Measurements from ENCODE around the gene NMT1.

The NMT1 gene

DNA sequence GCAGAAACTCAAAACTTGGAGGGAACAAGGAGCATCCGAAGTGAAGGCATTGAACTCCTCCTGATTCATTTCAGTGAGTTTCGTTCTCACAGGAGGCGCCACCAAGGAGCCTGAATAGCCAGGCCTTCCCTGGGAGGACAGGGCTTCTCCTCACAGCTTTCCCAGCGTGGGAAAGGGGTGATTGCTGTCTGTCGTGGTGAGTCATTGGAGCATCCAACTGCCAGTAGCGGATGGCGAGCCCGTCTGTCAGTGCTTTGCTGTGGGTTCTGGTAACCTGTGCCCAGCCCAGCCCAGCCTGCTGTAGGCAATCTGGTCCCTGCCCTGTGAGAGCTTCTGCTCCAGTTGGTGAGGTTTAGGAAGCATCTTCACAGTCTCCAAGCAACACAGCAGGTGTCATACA is 42.9 kb downstream of the NMT1 start:
- FAIRE-seq: no peak
- DNase-seq (ENCODE audit: low spot score): no peak

DNA sequence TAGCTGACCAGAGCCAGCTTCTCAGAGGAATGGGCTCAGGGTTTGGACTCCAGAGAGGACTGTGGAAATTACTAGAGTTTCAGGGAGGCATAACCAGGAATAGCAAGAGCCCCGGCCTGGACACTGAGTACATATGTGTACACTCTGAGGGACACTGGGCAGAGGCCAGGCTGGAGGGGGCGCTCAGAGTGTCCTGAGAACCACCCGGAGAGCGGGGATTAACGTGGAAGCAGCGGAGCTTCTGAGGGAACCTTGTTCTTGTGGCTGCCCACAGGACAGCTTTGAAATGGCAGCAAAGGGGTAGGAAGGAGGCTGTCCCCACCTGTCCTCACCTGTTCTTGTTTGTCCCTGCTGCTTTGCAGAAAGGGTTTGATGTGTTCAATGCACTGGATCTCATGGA is 43.4 kb downstream of the NMT1 start:
- FAIRE-seq: no peak
- DNase-seq (ENCODE audit: low spot score): no peak

DNA sequence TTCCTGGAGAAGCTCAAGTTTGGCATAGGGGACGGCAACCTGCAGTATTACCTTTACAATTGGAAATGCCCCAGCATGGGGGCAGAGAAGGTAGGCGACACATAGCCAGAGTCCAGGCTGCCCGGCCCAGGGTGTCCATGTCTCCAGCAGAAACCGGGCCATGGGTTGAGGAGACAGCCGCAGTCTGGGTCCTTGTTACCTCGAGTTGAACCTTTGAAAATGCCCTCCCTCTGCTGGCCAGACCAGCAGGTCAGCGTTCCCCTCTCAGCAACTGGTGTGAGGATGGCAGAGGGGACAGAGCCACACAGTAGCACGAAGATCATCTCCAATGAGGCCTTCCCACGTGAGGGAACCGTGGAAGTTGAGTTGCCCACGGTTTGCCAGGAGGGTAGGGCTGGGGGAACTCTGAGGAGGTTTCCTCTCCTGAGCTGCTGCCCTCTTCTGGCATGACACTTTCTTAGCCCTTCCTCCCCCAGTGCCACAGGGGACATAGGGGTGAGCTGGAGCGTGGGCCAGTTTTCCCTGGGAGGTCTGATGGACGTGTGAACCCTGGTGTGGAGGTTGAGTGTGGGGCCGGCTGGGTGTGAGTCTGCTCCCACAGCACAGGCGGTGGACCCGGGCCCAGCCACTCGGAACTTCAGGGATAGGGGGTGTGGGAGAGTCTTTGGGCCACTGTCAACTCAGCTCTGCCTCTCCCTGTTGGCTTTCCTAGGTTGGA is 43.9 kb downstream of the NMT1 start:
- FAIRE-seq (no peak), DNase-seq (ENCODE audit: low spot score) (no peak)

DNA sequence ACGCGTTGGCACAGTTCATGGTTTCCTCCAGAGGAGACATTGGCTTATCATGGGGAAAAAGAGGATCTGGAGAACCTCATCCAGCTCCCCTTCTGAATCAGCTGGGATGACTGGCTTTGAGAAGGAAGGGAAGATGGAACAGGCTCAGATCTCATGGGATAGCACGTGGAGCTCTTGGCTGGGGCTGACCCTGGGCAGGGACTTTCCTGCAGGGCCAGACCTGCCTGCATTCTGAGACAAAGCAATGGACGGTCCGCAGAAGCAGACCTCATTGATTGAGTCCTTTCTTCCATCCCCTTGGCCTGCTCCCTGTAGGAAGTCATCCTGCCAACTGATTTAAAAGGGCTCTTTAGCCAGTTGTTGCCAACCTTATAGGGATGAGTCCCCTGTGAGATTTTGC is 45.0 kb downstream of the NMT1 start:
- no peak for DNase-seq (ENCODE audit: low spot score)
- no peak for FAIRE-seq

DNA sequence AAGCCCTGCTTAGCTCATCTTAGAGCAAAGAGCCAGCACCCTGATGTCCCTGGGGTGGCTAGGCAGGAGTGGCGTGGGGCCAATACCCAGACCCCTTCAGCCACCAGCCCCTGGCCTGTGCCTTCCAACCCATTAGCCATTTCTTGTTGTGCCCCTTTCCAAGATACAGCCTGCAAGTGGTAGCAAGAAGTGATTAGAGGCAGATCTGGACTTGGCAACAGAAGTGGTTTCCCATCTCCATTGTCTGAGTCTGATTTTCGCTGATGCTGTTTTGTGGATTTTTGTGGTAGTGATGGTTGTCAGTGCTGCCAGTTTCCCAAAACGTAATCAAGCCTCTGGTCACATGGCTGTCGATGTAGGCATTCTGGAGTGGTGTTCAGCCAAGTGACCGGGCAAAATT is 45.5 kb downstream of the NMT1 start:
- no peak for FAIRE-seq
- DNase-seq (ENCODE audit: low spot score): no peak

DNA sequence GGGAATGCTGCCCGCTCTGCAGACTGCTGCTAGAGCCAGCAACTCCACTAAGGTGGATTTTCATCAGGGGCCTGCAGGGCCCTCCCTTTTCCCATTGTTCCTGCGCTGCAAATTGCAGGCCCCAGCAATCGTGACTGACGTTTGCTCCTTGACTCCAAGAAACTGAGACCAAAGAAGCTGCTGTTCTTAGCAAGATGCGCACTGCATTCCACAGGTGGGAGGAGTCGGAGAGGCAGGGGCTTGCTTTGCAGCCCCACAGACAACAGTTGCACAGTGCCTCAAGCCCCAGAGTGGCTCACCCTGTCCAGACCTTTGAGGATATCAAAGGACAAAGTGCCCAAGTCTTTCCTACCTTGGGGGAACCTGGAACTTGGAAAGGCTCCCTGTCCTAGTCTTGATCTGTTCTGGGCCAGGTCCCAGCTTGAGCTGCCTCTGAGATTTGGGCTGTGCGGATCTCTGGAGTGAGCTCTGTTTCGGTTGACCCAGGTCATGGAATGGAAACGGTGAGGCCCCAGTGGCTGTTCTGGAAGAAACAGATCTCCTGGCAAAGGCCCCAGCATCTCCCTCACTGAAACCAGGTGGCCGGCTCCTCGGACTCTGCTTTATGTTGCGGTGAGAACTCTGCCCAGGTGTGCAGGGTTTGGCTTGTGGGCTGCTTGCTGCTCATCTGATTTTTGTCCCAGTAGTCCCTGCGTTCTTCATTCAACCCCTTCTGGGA is 46.3 kb downstream of the NMT1 start:
- no peak for FAIRE-seq
- no peak for DNase-seq (ENCODE audit: low spot score)

DNA sequence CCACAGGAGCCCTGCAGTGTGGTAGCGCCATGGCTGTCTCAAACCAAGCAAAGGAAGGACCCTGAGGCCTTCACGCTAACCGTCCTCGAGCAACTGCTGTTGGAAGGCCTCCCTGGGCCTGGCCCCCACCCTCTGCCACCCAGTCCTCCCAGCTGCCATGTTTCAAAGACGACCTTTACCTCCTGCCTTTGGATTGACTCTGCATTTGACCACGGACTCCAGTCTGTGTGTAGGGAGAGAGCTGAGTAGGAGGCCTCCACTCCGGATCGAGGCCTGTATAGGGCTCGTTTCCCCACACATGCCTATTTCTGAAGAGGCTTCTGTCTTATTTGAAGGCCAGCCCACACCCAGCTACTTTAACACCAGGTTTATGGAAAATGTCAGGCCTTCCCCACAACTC is 46.9 kb downstream of the NMT1 start:
- FAIRE-seq (no peak), DNase-seq (ENCODE audit: low spot score) (no peak)

DNA sequence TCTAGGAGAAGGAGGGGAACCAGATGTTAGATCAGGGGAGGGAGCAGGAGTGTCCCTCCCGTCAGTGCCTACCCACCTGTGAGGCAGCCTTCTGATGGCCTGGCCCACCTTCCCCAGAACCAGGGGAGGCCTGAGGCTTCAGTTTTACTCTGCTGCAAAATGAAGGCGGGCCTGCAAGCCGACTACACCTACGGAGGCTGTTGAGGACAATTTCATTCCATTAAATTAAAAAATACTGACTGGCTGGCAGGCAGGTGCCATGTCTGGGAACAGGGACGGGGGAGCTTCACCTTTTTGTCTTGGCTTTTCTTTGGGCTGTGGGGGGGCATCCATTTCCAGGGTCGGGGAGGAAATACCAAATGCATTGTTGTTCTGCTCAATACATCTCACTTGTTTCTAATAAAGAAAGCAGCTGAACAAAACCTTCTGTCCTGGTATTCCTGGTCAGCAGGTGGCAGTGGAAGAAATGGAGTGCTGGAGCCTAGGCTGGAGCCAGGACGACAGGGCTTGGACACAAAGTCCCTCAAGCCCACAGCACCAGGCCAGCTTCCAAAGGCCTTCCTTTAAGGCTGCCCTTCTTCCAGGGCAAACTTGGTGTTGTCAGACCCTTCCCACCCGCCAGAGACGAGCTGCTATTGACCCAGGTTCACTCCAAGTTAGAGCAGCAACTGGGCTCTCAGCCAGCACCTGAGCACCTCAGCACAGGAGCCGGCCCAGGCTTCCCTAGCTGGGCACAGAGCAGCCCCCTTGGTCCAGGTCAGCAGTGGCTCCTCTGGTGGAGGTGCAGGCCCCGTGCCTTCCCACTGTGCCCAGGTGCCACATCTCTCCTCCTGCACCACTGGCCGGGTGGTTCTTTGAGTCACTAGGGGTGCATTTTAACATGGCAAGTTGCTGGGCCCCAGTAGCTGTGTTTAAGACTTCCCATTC is 47.7 kb downstream of the NMT1 start:
- no peak for FAIRE-seq
- DNase-seq (ENCODE audit: low spot score): no peak

DNA sequence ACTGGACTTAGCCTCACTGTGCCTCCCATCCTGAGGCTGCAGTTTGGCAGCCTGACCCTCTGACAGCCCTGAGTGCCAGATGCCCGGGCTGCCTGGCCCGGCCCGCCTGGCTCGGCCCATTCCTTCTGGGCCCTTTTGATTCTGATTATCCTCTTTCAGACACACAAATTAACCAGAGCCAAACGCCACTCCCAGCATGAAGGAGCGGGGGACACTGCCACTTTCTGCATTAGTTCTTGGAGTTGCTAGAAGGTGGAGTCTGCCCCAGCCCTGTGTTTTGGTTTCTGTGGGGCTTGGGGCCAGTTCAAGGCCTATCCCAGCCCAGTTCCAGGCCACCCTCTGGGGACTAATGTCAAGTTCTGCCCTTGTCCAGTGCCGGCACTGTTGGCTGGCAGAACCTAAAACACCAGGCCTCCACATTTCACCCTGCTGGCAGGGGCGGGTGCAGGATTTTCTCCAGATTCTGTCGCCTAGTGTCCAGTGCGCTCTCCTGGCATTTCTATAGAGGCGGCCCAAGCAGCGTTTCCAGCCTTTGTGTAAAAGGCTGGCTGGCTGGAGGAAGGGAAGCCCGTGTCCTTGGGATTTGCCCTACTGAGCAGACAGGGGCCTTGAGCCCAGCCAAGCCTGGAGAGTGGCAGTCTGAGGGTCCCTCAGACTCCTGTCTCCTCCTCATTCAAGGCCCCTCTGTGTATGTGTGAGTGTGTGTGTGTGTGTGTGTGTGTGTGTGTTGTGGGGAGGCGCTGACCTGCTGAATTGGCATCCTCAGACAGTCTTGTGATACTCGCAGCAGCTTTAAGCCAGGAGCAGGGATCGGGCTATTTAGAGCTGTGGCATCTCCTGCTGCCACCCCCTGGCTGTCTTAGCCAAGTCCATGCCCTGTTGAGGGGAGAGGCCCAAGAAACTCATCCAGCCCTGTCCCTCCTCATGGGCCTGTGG is 49.8 kb downstream of the NMT1 start:
- FAIRE-seq (no peak), DNase-seq (ENCODE audit: low spot score) (no peak)

DNA sequence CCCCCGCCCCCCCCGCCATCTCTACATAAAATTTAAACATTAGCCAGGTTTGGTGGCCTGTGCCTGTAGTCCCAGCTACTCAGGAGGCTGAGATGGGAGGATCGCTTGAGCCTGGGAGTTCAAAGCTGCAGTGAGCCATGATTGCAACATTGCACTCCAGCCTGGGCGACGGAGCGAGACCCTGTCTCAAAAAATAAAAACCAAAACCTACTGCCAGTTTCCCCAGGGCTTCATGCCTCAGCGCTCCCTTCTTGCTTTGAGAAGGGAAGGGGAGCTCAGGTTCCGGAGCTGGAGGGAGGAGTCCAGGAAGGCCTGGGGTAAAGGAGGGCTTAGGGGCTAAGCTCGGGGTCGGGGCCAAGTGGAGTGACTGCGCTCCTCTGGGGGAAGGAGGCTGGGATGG is 50.7 kb downstream of the NMT1 start:
- DNase-seq (ENCODE audit: low spot score) (no peak), FAIRE-seq (no peak)

DNA sequence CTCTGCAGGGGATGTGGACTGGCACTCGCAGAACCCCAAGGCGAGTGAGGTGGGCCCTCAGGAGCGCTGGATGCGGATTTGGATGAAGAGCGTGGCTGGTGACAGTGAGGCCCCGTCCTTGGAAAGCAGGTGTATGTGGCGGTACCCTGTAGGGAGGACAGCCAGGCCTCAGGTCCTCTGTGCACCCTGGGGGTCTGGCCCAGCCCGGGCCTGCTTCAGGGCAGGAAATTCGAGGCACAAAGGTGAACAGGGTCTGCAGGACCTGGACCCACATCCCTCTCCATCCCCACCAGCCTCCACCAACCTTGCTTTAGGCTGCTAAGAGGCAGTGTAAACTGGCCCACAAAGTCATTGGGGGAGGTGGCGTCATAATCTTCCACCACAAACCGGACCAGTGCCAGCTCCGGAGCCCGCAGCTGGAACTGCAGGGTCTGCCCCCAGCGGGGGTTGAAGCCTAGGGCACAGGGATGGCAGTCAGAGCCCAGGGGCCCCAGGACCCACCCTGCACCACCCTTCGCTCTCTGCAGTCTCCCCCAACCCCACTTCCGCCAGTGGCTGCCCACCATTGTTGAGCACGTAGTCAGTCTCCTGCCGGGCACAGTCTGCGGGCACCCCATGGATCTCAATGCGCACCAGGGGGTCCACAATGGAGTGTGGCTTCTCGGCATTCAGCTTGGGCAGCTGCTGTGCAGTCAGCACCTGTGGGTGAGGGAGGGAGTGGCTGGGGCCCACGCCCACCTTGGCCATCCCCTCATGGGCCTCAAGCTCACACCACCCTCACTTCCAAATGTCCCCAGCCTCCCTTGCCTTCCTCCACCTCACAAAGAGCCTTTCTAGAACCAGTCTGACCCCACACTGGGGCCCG is 51.7 kb downstream of the NMT1 start:
- FAIRE-seq (no peak), DNase-seq (ENCODE audit: low spot score) (no peak)

DNA sequence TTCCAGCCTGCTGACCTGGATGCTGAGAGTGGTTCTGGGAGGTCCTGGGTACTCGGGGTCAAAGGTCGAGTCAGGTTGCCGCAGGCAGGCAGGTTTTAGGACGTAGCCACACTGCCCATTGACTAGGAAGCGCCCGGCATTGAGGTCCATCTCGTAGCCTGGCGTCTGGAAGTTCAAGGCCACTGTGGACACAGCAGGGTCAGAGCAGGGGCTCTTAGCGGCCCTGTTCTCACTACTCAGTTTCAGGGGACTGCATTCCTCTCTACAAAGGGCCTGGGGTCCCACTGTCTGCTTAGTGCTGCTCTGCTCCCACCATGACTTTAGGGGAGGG is 52.3 kb downstream of the NMT1 start:
- no peak for FAIRE-seq

DNA sequence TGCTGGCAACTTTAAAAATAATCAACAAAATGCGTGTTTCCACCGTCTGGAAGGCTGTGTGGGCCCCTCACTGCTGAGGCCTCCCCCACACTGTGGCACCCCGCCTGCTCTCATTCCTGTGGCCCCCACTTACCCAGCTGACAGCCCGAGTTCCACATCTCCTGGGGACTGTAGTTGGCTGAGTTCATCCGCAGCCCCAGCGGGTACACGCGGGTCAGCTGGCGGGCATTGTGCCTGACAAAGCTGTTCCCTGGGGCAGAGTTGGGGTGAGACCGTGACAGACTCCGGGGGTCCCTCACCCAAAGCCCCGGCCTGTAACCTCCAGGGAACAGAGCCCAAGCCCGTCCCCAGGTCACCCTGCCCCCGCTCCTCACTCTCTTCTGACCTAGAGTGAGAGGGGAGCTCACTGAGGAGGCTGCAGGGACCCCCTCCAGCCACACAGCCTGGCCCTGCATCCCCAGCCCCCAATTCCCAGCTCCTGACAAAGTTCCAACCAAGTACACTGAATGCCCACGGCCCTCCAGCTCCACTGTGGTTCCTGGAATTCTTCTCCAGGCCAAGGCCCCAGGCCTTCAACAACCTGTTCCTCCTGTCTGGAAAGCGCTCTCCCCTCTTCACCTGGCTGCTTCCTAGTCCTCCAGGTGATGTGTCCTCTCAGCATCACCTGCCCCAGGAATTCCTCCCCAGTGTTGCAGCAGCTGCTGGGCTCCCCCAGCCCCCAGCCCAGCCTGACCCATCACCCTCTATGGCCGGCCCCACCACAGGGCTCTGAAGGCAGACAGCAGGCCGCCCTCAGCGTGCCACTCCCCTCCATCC is 53.2 kb downstream of the NMT1 start:
- FAIRE-seq: no peak

More for the DNA sequence above, 52.3 kb downstream of the NMT1 start:
- DNase-seq (ENCODE audit: low spot score): no peak

DNA sequence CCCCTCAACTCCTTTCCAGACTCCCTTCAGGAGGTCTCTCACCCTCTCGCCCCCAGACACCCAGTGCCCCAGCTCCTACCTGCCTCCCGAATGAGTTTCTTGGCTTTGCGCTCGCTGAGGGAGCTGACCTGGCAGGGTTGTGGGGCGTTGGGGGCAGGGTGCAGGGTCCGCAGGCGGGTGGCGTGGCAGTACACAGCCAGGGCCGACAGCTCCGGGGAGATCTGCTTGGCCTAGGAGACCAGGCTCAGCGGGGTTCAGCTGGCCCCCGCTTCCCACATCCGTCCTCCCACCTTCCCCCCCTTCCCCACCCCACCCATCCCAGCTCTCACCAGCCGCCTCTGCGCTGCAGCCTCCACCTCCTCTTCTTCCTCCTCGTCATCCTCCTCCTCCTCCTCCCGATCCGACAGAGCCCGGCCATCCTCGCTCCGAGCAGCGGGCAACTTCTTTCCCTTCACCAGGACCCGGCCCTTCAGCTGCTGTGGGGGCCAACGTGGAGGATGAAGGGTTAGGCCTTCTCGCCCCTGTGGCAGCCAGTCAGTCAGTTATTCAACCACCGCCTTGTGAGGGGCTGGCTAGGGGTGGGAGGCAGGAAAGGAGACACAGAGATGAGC is 54.0 kb downstream of the NMT1 start:
- no peak for DNase-seq (ENCODE audit: low spot score)
- no peak for FAIRE-seq

More for the DNA sequence above, 53.2 kb downstream of the NMT1 start:
- DNase-seq (ENCODE audit: low spot score): no peak

DNA sequence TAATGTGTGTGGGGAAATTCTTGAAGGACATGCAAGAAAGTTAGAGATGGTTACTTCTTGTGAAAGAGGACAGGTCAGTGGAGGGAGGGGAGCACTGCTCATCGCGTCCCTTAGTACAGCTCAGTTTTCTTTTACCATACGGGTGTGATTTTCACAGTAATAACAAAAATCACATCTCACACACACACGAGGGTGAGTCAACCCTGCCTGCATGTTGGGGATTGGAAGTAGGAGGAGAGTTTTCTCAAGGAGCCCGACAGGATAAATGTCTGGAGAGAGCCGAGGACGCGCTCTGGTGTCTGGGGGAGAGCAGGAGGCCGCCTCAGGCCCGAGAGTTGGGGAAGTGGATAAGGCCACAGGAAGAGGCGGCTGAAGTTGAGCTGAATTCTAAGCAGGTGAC is 54.8 kb downstream of the NMT1 start:
- DNase-seq (ENCODE audit: low spot score): no peak
- FAIRE-seq: no peak

DNA sequence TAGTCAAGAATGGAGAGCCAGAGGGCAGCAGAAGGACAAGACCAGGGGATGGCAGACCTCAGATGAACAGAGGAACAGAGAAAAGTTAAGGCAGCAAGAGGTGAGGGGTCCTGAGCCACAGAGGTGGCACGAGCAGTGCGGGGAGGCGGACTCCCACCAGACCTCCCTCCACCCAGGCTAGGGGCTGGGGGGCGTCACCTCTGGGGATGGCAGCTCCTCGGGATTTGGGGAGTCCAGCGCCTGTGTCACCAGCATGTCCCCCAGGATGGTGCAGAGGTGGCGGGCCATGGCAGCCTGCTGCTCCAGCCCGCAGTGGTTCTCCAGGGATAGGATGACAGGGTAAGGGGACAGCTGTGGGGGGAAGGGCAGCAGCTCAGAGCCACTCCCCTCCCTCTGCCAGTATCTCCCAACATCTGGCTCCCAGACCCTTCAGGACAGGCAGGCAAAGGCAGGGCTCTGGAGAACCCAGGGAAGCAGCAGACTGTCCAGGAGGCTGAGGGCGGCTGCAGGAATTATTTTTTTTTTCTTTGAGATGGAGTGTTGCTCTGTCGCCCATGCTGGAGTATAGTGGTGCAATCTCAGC is 55.4 kb downstream of the NMT1 start:
- FAIRE-seq (no peak), DNase-seq (ENCODE audit: low spot score) (no peak)

DNA sequence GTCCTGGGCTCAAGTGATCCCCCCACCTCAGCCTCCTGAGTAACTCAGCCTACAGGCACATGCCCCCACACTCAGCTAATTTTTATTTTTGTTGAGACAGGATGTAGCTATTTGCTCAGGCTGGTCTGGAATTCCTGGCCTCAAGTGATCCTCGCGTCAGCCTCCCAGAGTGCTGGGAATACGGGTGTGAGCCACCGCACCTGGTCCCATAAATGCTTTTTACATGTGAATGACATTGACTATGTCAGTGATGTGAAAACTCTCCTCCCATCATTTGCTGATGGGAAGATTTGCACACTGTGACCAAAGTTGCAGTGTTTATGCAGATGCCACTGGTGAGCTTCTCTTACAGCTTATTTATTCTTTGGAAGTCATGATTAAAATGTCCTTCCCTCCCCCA is 56.2 kb downstream of the NMT1 start:
- no peak for DNase-seq (ENCODE audit: low spot score)
- FAIRE-seq: no peak

DNA sequence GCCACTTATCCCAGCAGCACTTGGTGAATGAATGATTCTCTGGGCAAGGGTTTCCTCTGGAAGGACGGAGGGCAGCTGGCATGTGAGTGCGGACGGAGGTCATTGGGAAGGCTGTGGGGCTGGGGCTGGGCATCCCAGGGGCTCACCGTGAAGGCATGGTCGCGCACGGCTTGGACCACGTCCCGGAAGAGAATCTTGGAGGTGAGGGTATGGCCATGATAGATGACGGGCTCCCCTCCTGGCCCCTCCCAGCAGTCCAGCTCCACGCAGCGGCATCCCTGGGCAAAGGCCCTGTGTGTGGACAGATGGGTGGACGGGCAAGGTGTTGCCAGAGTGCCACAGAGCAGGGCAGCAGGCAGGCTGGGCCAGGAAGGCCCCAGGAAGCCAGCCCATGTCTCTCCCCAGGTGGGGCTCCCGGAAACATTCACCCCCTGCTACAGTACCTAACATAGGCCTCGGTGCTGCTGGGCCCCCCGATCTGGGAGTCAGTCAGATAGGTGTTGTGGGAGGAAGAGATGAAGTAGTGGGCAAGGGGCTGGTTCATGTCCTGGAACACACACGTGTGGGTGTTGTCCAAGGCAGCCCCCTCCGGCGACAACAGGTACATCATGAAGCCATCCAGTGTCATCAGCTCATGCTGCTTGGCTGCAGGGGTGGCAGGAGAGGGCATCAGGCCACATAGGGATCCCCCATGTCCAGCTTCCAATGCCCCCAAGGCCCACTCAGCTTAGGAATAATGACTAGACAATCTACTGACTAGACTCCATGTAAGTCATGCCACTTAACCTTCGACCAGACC is 56.9 kb downstream of the NMT1 start:
- FAIRE-seq: no peak
- DNase-seq (ENCODE audit: low spot score): no peak
